ENCODE results near the gene OR4D1.

GRCh38 chr17:58117382-58117781, 30.8 kb upstream of the OR4D1 start:
- no peak for TF ChIP-seq REPIN1 (CRISPR knock-in tag; IDR thresholded peaks at IDR 0.05; ENCODE audit: borderline replicate concordance, low read depth)
- TF ChIP-seq JUN (CRISPR knock-in tag; IDR thresholded peaks at IDR 0.05) = no peak
- no peak for TF ChIP-seq TEAD2 (CRISPR knock-in tag; IDR thresholded peaks at IDR 0.05)

Measured in HepG2 (cell line).